ENCODE measurements around the gene ST13.

- TF ChIP-seq CTCF (IDR thresholded peaks at IDR 0.05; ENCODE audit: poor library complexity, severe bottlenecking) (no peak), EP300 (conservative IDR thresholded peaks at IDR 0.05; ENCODE audit: poor library complexity, severe bottlenecking) (no peak), SMC3 (conservative IDR thresholded peaks at IDR 0.05; ENCODE audit: poor library complexity) (no peak)
Measured at GRCh38 chr22:40805239-40805638, 51.2 kb downstream of the ST13 start.

All from neural cell (in vitro differentiated cells).